Ovary (tissue), 3 donors: ENCODE data around the gene CCDC80.
A peak's percentile ranks its signal among the peaks of the same experiment; 100 is the strongest.

ENCODE experiments used
- CTCF ChIP-seq, 3 donors: fragments of 450-650 bp in 2 of 3; fragments of 200-600 bp in 1 of 3; IDR thresholded peaks; one replicate each; pipeline versions ENCODE4 v1.5.1 to v1.8.0; 2016 to 2022; ENCODE audit warnings: antibody characterized with exemption in 3 of 3, mild to moderate bottlenecking in 1 of 3
- POLR2A ChIP-seq: fragments of 450-650 bp; IDR thresholded peaks from one replicate; pipeline ENCODE4 v1.6.1; 2017; ENCODE audit warnings: antibody characterized with exemption, mild to moderate bottlenecking, moderate library complexity
- donor health status: DM: no; HTN: no; CAD: no.

- peak; percentile 13 to 60 (median 46) for TF ChIP-seq CTCF (IDR thresholded peaks at IDR 0.05)
- TF ChIP-seq POLR2A: no peak
Measured at GRCh38 chr3:112582244-112582874, 58.6 kb downstream of the CCDC80 start.
